Measurements from ENCODE around the gene PDE4B. TPM values are rescaled to one million over a fixed set of nuclear protein-coding genes. Genes with fewer than 3 reads are reported as not detected.

The PDE4B gene
- total RNA-seq, 2 experiments from 2014 or later, result 2.4 to 3.1 TPM

- intact Hi-C loops (cut with micrococcal nuclease; ENCODE audit: unreplicated experiment), result no loop called here
- Histone ChIP-seq H3K4me3 (ENCODE audit: low read depth, low read length, poor library complexity, severe bottlenecking) (no peak overlapping the region), H3K4me2 (ENCODE audit: low read length) (no peak overlapping the region), H2AFZ (ENCODE audit: low read length) (no peak overlapping the region), H3K9me2 (ENCODE audit: insufficient read depth, low read length) (no peaks in the 10 kb centered on the region), H3K36me3 (ENCODE audit: insufficient read depth, low read length) (no peaks in the 10 kb centered on the region), H3K79me2 (ENCODE audit: insufficient read depth, low read depth, low read length) (no peaks in the 10 kb centered on the region), H3K9me3 (ENCODE audit: low read length) (no peaks in the 10 kb centered on the region), H3K4me1 (ENCODE audit: insufficient read depth, low read length, poor library complexity, severe bottlenecking) (peaks cover 12% of the 10 kb centered on the region), H4K20me1 (ENCODE audit: insufficient read depth, low read length) (no peaks in the 10 kb centered on the region), H3K27ac (ENCODE audit: low read depth, low read length, poor library complexity, severe bottlenecking) (no peak overlapping the region)
- BruUV-seq (replicated peaks), result no TSS peak
- no peak for TF ChIP-seq CTCF (conservative IDR thresholded peaks at IDR 0.05; ENCODE audit: low read length)
- TF ChIP-seq EZH2phosphoT487 (IDR thresholded peaks at IDR 0.05; ENCODE audit: borderline replicate concordance, low read depth, low read length), result no peak
- no peak for DNase-seq (ENCODE audit: low spot score)
- CTCF ChIA-PET (ENCODE audit: unreplicated experiment), result no interaction called here
- POLR2A ChIA-PET, result interaction anchor here (1.3 to 4.3 kb wide), 2 partner anchors 9 to 29 kb away, joined by 3 to 16 read pairs; no protein-coding TSS in a partner anchor
These were observed 513.2 kb downstream of the PDE4B start for GRCh38 chr1:66305927-66306326.

- Histone ChIP-seq H3K9me3 (ENCODE audit: low read length) (no peaks in the 10 kb centered on the region), H3K36me3 (ENCODE audit: insufficient read depth, low read length) (no peaks in the 10 kb centered on the region), H3K4me2 (ENCODE audit: low read length) (no peak overlapping the region), H3K4me1 (ENCODE audit: insufficient read depth, low read length, poor library complexity, severe bottlenecking) (peaks cover 6% of the 10 kb centered on the region), H3K27ac (ENCODE audit: low read depth, low read length, poor library complexity, severe bottlenecking) (no peak overlapping the region), H3K79me2 (ENCODE audit: insufficient read depth, low read depth, low read length) (no peaks in the 10 kb centered on the region), H4K20me1 (ENCODE audit: insufficient read depth, low read length) (no peaks in the 10 kb centered on the region), H2AFZ (ENCODE audit: low read length) (no peak overlapping the region), H3K9me2 (ENCODE audit: insufficient read depth, low read length) (no peaks in the 10 kb centered on the region), H3K4me3 (ENCODE audit: low read depth, low read length, poor library complexity, severe bottlenecking) (no peak overlapping the region)
- BruUV-seq (replicated peaks), result no TSS peak
- TF ChIP-seq CTCF (conservative IDR thresholded peaks at IDR 0.05; ENCODE audit: low read length), result no peak
- TF ChIP-seq EZH2phosphoT487 (IDR thresholded peaks at IDR 0.05; ENCODE audit: borderline replicate concordance, low read depth, low read length), result no peak
- ChIA-PET CTCF (ENCODE audit: unreplicated experiment) (no interaction called here), POLR2A (interaction anchor here (1.4 kb wide), 1 partner anchor 27 kb away, joined by 3 read pairs; no protein-coding TSS in a partner anchor)
- intact Hi-C loops (cut with micrococcal nuclease; ENCODE audit: unreplicated experiment), result no loop called here
- DNase-seq (ENCODE audit: low spot score), result no peak
These were observed 516.5 kb downstream of the PDE4B start for GRCh38 chr1:66309006-66309741.

- Histone ChIP-seq H3K27ac (ENCODE audit: low read depth, low read length, poor library complexity, severe bottlenecking) (no peak overlapping the region), H3K9me3 (ENCODE audit: low read length) (no peaks in the 10 kb centered on the region), H4K20me1 (ENCODE audit: insufficient read depth, low read length) (no peaks in the 10 kb centered on the region), H2AFZ (ENCODE audit: low read length) (no peak overlapping the region), H3K36me3 (ENCODE audit: insufficient read depth, low read length) (no peaks in the 10 kb centered on the region), H3K9me2 (ENCODE audit: insufficient read depth, low read length) (no peaks in the 10 kb centered on the region), H3K4me1 (ENCODE audit: insufficient read depth, low read length, poor library complexity, severe bottlenecking) (peaks cover 6% of the 10 kb centered on the region), H3K4me2 (ENCODE audit: low read length) (no peak overlapping the region), H3K4me3 (ENCODE audit: low read depth, low read length, poor library complexity, severe bottlenecking) (no peak overlapping the region), H3K79me2 (ENCODE audit: insufficient read depth, low read depth, low read length) (no peaks in the 10 kb centered on the region)
- DNase-seq (ENCODE audit: low spot score), result no peak
- TF ChIP-seq EZH2phosphoT487 (IDR thresholded peaks at IDR 0.05; ENCODE audit: borderline replicate concordance, low read depth, low read length) (no peak), CTCF (conservative IDR thresholded peaks at IDR 0.05; ENCODE audit: low read length) (no peak)
- ChIA-PET CTCF (ENCODE audit: unreplicated experiment) (no interaction called here), POLR2A (interaction anchor here (1.1 to 1.8 kb wide), 2 partner anchors 8 to 12 kb away, joined by 3 to 4 read pairs; no protein-coding TSS in a partner anchor)
- intact Hi-C loops (cut with micrococcal nuclease; ENCODE audit: unreplicated experiment), result no loop called here
- BruUV-seq (replicated peaks), result no TSS peak
These were observed 518.4 kb downstream of the PDE4B start for GRCh38 chr1:66311092-66311491.
